HUES48 (cell line): ENCODE measurements around the gene PISD.
"Not testable (repeated sequence)": the region's sequence is repeated elsewhere in the genome, so short reads cannot be mapped to it uniquely, and the experiment has no call there.

Experiments used
- H3K27ac ChIP-seq: one replicate; pipeline ENCODE4 v1.7.0; 2013; ENCODE audit warnings: low read depth, low read length, inconsistent platforms
- H3K27me3 ChIP-seq: 2 replicates; pipeline ENCODE4 v1.6.1; 2013; ENCODE audit warnings: mild to moderate bottlenecking, low read length; ENCODE audit not compliant: control insufficient read depth, insufficient read depth
- H3K36me3 ChIP-seq: 2 replicates; pipeline ENCODE4 v1.6.1; 2013; ENCODE audit warnings: low read length; ENCODE audit not compliant: control insufficient read depth, insufficient read depth
- H3K4me1 ChIP-seq: 2 replicates; pipeline ENCODE4 v1.6.1; 2013; ENCODE audit warnings: mild to moderate bottlenecking, low read length; ENCODE audit not compliant: control insufficient read depth, insufficient read depth
- H3K4me3 ChIP-seq: 2 replicates; pipeline ENCODE4 v1.5.1; 2013; ENCODE audit warnings: mild to moderate bottlenecking, low read depth, low read length
- H3K9ac ChIP-seq: 2 replicates; pipeline ENCODE4 v1.6.1; 2013; ENCODE audit warnings: mild to moderate bottlenecking, low read depth, low read length, moderate library complexity
- H3K9me3 ChIP-seq: 2 replicates; pipeline ENCODE4 v1.6.1; 2013; ENCODE audit warnings: low read length; ENCODE audit not compliant: control insufficient read depth, insufficient read depth

Gene PISD

GRCh38 chr22:31680861-31681341, 18.9 kb upstream of the PISD start:
- Histone ChIP-seq H3K4me3 (no peak overlapping the region), H3K9ac (no peak overlapping the region), H3K27ac (no peak overlapping the region), H3K36me3 (peaks cover 36% of the 10 kb centered on the region), H3K4me1 (no peaks in the 10 kb centered on the region), H3K9me3 (no peaks in the 10 kb centered on the region), H3K27me3 (no peaks in the 10 kb centered on the region)

GRCh38 chr22:31678748-31679147, 16.7 kb upstream of the PISD start:
- H3K4me1 ChIP-seq, result no peaks in the 10 kb centered on the region
- no peaks in the 10 kb centered on the region for H3K9me3 ChIP-seq
- no peak overlapping the region for H3K27ac ChIP-seq

DNA sequence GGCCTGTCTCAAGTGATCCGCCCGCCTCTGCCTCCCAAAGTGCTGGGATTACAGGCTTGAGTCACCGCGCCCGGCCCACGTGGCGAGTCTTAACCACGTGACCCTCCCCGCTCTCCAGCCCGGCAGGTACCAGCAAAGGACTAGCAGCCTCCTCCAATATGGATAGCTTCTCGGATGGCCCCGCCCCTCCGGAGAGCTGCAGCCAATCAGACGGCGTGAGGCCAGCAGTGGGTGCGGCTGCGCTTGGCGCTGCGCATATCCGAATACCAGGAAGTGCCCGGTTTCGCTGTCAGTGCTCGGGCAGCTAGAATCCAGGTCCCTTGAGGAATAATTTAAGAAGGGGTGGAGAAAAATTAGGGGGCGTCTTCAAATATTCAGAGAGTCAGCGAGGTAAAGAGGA, 14.7 kb upstream of the PISD start:
- Histone ChIP-seq H3K4me1 (no peaks in the 10 kb centered on the region), H3K9me3 (no peaks in the 10 kb centered on the region), H3K4me3 (peak overlapping the region; percentile 59), H3K9ac (no peak overlapping the region), H3K27me3 (no peaks in the 10 kb centered on the region), H3K27ac (no peak overlapping the region), H3K36me3 (no peaks in the 10 kb centered on the region)

More at GRCh38 chr22:31678748-31679147, 16.7 kb upstream of the PISD start:
- H3K4me3 ChIP-seq, result no peak overlapping the region
- peaks cover 14% of the 10 kb centered on the region for H3K36me3 ChIP-seq
- H3K27me3 ChIP-seq, result no peaks in the 10 kb centered on the region
- H3K9ac ChIP-seq, result no peak overlapping the region

- not testable (repeated sequence) for H3K27me3 ChIP-seq, H3K36me3 ChIP-seq, H3K27ac ChIP-seq, H3K9ac ChIP-seq, H3K4me1 ChIP-seq, H3K4me3 ChIP-seq, H3K9me3 ChIP-seq
Observed at GRCh38 chr22:31674219-31674618, 12.2 kb upstream of the PISD start.

GRCh38 chr22:31668849-31669248, 6.8 kb upstream of the PISD start:
- not testable (repeated sequence) for H3K9ac ChIP-seq

GRCh38 chr22:31662668-31663037, 638 bp upstream of the PISD start:
- H3K4me1 ChIP-seq, result peaks cover 5% of the 10 kb centered on the region; the same call in 1 of the 2 replicates
- no peaks in the 10 kb centered on the region for H3K9me3 ChIP-seq
- H3K27me3 ChIP-seq, result no peaks in the 10 kb centered on the region
- H3K4me3 ChIP-seq, result peak overlapping the region; percentile 93
- peak overlapping the region; percentile 86; the same call in 1 of the 2 replicates for H3K9ac ChIP-seq
- no peaks in the 10 kb centered on the region for H3K36me3 ChIP-seq
- H3K27ac ChIP-seq, result peak overlapping the region; percentile 85

More at GRCh38 chr22:31668849-31669248, 6.8 kb upstream of the PISD start:
- H3K27me3 ChIP-seq, H3K4me3 ChIP-seq, H3K36me3 ChIP-seq, H3K9me3 ChIP-seq, H3K4me1 ChIP-seq, H3K27ac ChIP-seq: not testable (repeated sequence)

- H3K36me3 ChIP-seq, H3K27ac ChIP-seq, H3K9me3 ChIP-seq, H3K4me1 ChIP-seq, H3K27me3 ChIP-seq: not testable (repeated sequence)
- peak overlapping the region; percentile 93 for H3K4me3 ChIP-seq
- H3K9ac ChIP-seq, result peak overlapping the region; percentile 86; the same call in 1 of the 2 replicates
Observed at GRCh38 chr22:31660860-31661341, 1.1 kb downstream of the PISD start.

- H3K4me1 ChIP-seq, result peaks cover 5% of the 10 kb centered on the region; the same call in 1 of the 2 replicates
- no peaks in the 10 kb centered on the region for H3K27me3 ChIP-seq
- H3K4me3 ChIP-seq, result no peak overlapping the region
- no peak overlapping the region for H3K9ac ChIP-seq
- H3K27ac ChIP-seq, result no peak overlapping the region
- no peaks in the 10 kb centered on the region for H3K9me3 ChIP-seq
- no peaks in the 10 kb centered on the region for H3K36me3 ChIP-seq
Observed at GRCh38 chr22:31659246-31659645, 2.8 kb downstream of the PISD start.

DNA sequence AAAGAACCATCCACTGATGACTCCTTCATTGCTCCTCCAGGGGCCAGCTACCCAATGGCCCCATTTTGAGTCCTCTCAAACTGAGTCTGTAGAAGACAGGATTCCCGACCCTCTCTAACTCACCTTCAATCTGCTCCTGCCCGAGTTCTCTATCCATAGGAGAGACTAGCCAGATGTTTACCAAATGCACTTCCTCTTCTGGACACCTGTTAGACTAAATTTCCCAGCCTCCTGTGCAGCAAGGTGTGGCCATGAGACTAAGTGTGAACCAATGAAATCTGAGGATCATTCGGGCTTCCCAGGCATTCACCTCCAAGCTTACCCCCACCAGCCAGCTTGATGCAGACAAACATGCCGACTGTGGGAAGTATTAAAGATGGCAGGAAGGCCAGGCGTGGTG, 7.6 kb downstream of the PISD start:
- H3K36me3 ChIP-seq, result peaks cover 5% of the 10 kb centered on the region; the same call in 1 of the 2 replicates
- no peak overlapping the region for H3K4me3 ChIP-seq
- no peaks in the 10 kb centered on the region for H3K27me3 ChIP-seq
- no peaks in the 10 kb centered on the region for H3K9me3 ChIP-seq
- no peak overlapping the region for H3K9ac ChIP-seq
- H3K27ac ChIP-seq, result no peak overlapping the region
- no peaks in the 10 kb centered on the region; the same call in 1 of the 2 replicates for H3K4me1 ChIP-seq

GRCh38 chr22:31653944-31654343, 8.1 kb downstream of the PISD start:
- H3K27ac ChIP-seq, result no peak overlapping the region
- no peaks in the 10 kb centered on the region for H3K9me3 ChIP-seq
- H3K36me3 ChIP-seq, result peaks cover 10% of the 10 kb centered on the region
- no peak overlapping the region for H3K9ac ChIP-seq
- H3K4me3 ChIP-seq, result no peak overlapping the region
- H3K4me1 ChIP-seq, result no peaks in the 10 kb centered on the region; the same call in 1 of the 2 replicates
- H3K27me3 ChIP-seq, result no peaks in the 10 kb centered on the region

GRCh38 chr22:31652911-31653684, 8.9 kb downstream of the PISD start:
- H3K4me1 ChIP-seq, result peaks cover 2% of the 10 kb centered on the region
- H3K9ac ChIP-seq, result no peak overlapping the region
- H3K9me3 ChIP-seq, result no peaks in the 10 kb centered on the region
- H3K27me3 ChIP-seq, result no peaks in the 10 kb centered on the region
- H3K27ac ChIP-seq, result no peak overlapping the region
- H3K36me3 ChIP-seq, result peaks cover 14% of the 10 kb centered on the region
- no peak overlapping the region for H3K4me3 ChIP-seq
